Left lung (tissue), 10 donors: Measurements from ENCODE around the gene MASP2. TPM values are rescaled to one million over a fixed set of nuclear protein-coding genes. Genes with fewer than 3 reads are reported as not detected.

Experiments used
- ATAC-seq: fragments of 200-7000 bp; cut with Tn5 transposase; one replicate; pipeline ENCODE4 v1.9.1; 2020; ENCODE audit warnings: moderate library complexity
- DNase-seq, 4 donors: peaks; one replicate each; pipeline ENCODE4 v3.0.0-alpha.2; 2013 to 2020
- H3K27ac ChIP-seq, 2 donors: fragments of 200-600 bp; sonication (generic) in 1 of 2; one replicate each; pipeline versions ENCODE4 v1.5.0 to v1.8.0; 2020 to 2021
- H3K27me3 ChIP-seq, 2 donors: fragments of 200-600 bp; sonication (generic) in 1 of 2; one replicate each; pipeline versions ENCODE4 v1.5.0 to v1.8.0; 2020 to 2021
- H3K36me3 ChIP-seq, 2 donors: fragments of 200-600 bp; sonication (generic) in 1 of 2; one replicate each; pipeline versions ENCODE4 v1.5.0 to v1.8.0; 2020 to 2021
- H3K4me1 ChIP-seq, 2 donors: fragments of 200-600 bp; one replicate each; pipeline ENCODE4 v1.8.0; 2021
- H3K4me3 ChIP-seq, 2 donors: fragments of 200-600 bp; sonication (generic) in 1 of 2; one replicate each; pipeline versions ENCODE4 v1.5.0 to v1.8.0; 2020 to 2021; ENCODE audit warnings: mild to moderate bottlenecking in 1 of 2
- H3K9me3 ChIP-seq, 2 donors: fragments of 200-600 bp; sonication (generic) in 1 of 2; one replicate each; pipeline versions ENCODE4 v1.5.0 to v1.8.0; 2020 to 2021
- CTCF ChIP-seq, 2 donors: fragments of 200-600 bp; sonication (generic) in 1 of 2; IDR thresholded peaks; one replicate each; pipeline versions ENCODE4 v1.5.0 to v1.8.0; 2021; ENCODE audit warnings: antibody characterized with exemption in 2 of 2
- intact Hi-C, 2 donors: fragments of 100-400 bp; cut with DNase I; formaldehyde crosslinking; loops; one replicate each; pipeline versions ENCODE4 v1.11.2 to v1.14.2; 2022
- polyA plus RNA-seq, 6 donors: library from polyadenylated mRNA; unstranded; fragments of 120-200 nt; gene quantifications; one replicate each; pipeline ENCODE4 v1.2.1, GENCODE V29; 2013; ENCODE audit not compliant: insufficient read length in 6 of 6
- total RNA-seq, 2 donors: library from RNA; stranded (reverse); fragmentation: NEBNext Ultra II Directional; extraction: Animal tissue kit (Norgen Biotek cat#: 25700); gene quantifications; one replicate each; pipeline ENCODE4 v1.2.1, GENCODE V29; 2021
- donor health status: DM: no; HTN: yes; CAD: no.
- donor health status: DM: no; HTN: no; CAD: no.

Gene MASP2
- total and polyA plus RNA-seq, 8 donors: 8.9 to 12.3 (median 10.9) TPM; not detected in 2

- Histone ChIP-seq H3K27me3 (no peaks in the 10 kb centered on the region), H3K4me3 (no peak overlapping the region), H3K27ac (no peak overlapping the region), H3K9me3 (no peaks in the 10 kb centered on the region), H3K4me1 (no peaks in the 10 kb centered on the region), H3K36me3 (peaks cover 0 to 100% of the 10 kb centered on the region in 2 donors)
- intact Hi-C loops: no loop called here
- no peak for TF ChIP-seq CTCF (IDR thresholded peaks at IDR 0.05)
- ATAC-seq: no peak
- no peak for DNase-seq
Measured at GRCh38 chr1:11072216-11072917, 25.3 kb upstream of the MASP2 start.

- intact Hi-C loops: no loop called here
- H3K27me3 ChIP-seq: no peaks in the 10 kb centered on the region
- DNase-seq (no peak), ATAC-seq (no peak)
- no peak overlapping the region for H3K27ac ChIP-seq
- no peak overlapping the region for H3K4me3 ChIP-seq
- no peaks in the 10 kb centered on the region for H3K4me1 ChIP-seq
- TF ChIP-seq CTCF (IDR thresholded peaks at IDR 0.05): no peak
- H3K9me3 ChIP-seq: no peaks in the 10 kb centered on the region
- peaks cover 0 to 99% of the 10 kb centered on the region in 2 donors for H3K36me3 ChIP-seq
Measured at GRCh38 chr1:11071463-11072215, 24.6 kb upstream of the MASP2 start.

- no peak for TF ChIP-seq CTCF (IDR thresholded peaks at IDR 0.05)
- H3K4me1 ChIP-seq: no peaks in the 10 kb centered on the region
- peaks cover 0 to 99% of the 10 kb centered on the region in 2 donors for H3K36me3 ChIP-seq
- ATAC-seq: no peak
- no peaks in the 10 kb centered on the region for H3K9me3 ChIP-seq
- intact Hi-C loops: no loop called here
- H3K4me3 ChIP-seq: no peak overlapping the region
- H3K27me3 ChIP-seq: no peaks in the 10 kb centered on the region
- H3K27ac ChIP-seq: no peak overlapping the region
- no peak for DNase-seq
Measured at GRCh38 chr1:11070876-11071275, 23.8 kb upstream of the MASP2 start.

GRCh38 chr1:11068600-11069473, 21.8 kb upstream of the MASP2 start:
- H3K4me1 ChIP-seq: no peaks in the 10 kb centered on the region
- no peak for DNase-seq
- peaks cover 0 to 96% of the 10 kb centered on the region in 2 donors for H3K36me3 ChIP-seq
- intact Hi-C loops: no loop called here
- H3K4me3 ChIP-seq: no peak overlapping the region
- H3K27me3 ChIP-seq: no peaks in the 10 kb centered on the region
- H3K27ac ChIP-seq: no peak overlapping the region
- H3K9me3 ChIP-seq: no peaks in the 10 kb centered on the region
- ATAC-seq: no peak
- TF ChIP-seq CTCF (IDR thresholded peaks at IDR 0.05): no peak
